Daoy (cell line): ENCODE results near the gene ENC1. TPM values are rescaled to one million over a fixed set of nuclear protein-coding genes. Genes with fewer than 3 reads are reported as not detected.
"Not testable (repeated sequence)": the region's sequence is repeated elsewhere in the genome, so short reads cannot be mapped to it uniquely, and the experiment has no call there.

Experiments used
- DNase-seq: peaks from one replicate; pipeline ENCODE4 v3.0.0-alpha.2; 2015; ENCODE audit warnings: low read depth
- total RNA-seq: library from RNA; depleted of rRNA; stranded (reverse); fragments of >200 nt; shearing (Covaris generic); gene quantifications from 2 replicates; pipeline ENCODE4 v1.2.3, GENCODE V29; 2014; rRNA removed

The ENC1 gene
- total RNA-seq = 66.7 and 74.6 TPM in 2 replicates

- peak; percentile 96 for DNase-seq
These were observed at the start of gene ENC1 for GRCh38 chr5:74640450-74640953. Gene ENC1 (minus strand): TSS chr5:74640728. CDS start chr5:74636485, 4,243 bp downstream.

- DNase-seq = no peak
These were observed 46.6 kb upstream of the ENC1 start for GRCh38 chr5:74686962-74687751.

GRCh38 chr5:74685979-74686631 is 45.6 kb upstream of the ENC1 start:
- DNase-seq = peak; percentile 31

- peak; percentile 95 for DNase-seq
These were observed 44.6 kb upstream of the ENC1 start, which contains the start of gene HEXB for GRCh38 chr5:74684900-74685851. Gene HEXB (plus strand): TSS chr5:74685233. CDS start chr5:74685261, 28 bp downstream.

GRCh38 chr5:74679966-74680365 is 39.4 kb upstream of the ENC1 start:
- DNase-seq = no peak

GRCh38 chr5:74679300-74679699 is 38.8 kb upstream of the ENC1 start:
- not testable (repeated sequence) for DNase-seq

- not testable (repeated sequence) for DNase-seq
These were observed 37.6 kb upstream of the ENC1 start for GRCh38 chr5:74678123-74678522.

GRCh38 chr5:74676466-74676865 is 35.9 kb upstream of the ENC1 start:
- DNase-seq = not testable (repeated sequence)

- DNase-seq = peak; percentile 17
These were observed 32.7 kb upstream of the ENC1 start for GRCh38 chr5:74673011-74673790.

- no peak for DNase-seq
These were observed 31.8 kb upstream of the ENC1 start for GRCh38 chr5:74672215-74672877.

GRCh38 chr5:74670396-74671038 is 30.0 kb upstream of the ENC1 start:
- DNase-seq = no peak

GRCh38 chr5:74669821-74670220 is 29.3 kb upstream of the ENC1 start:
- DNase-seq = no peak

- no peak for DNase-seq
These were observed 26.9 kb upstream of the ENC1 start for GRCh38 chr5:74667396-74667795.

GRCh38 chr5:74665816-74666215 is 25.3 kb upstream of the ENC1 start:
- no peak for DNase-seq

- no peak for DNase-seq
These were observed 24.7 kb upstream of the ENC1 start for GRCh38 chr5:74665273-74665672.

GRCh38 chr5:74664551-74664950 is 24.0 kb upstream of the ENC1 start:
- no peak for DNase-seq

- DNase-seq = no peak
These were observed 20.3 kb upstream of the ENC1 start for GRCh38 chr5:74660873-74661272.

GRCh38 chr5:74660140-74660539 is 19.6 kb upstream of the ENC1 start:
- no peak for DNase-seq

- no peak for DNase-seq
These were observed 18.6 kb upstream of the ENC1 start for GRCh38 chr5:74659172-74659571.

- DNase-seq = no peak
These were observed 16.6 kb upstream of the ENC1 start for GRCh38 chr5:74657165-74657564.
